SK-N-SH treated with all-trans-retinoic acid at 6 μM for 48 hours (cell line): Measurements from ENCODE around the gene NFKB1.

Source experiments
- CSDC2 ChIP-seq: fragments of 250-450 bp; sonication (Bioruptor Pico); IDR thresholded peaks from 2 replicates; pipeline ENCODE4 v1.5.0; 2020; ENCODE audit warnings: mild to moderate bottlenecking, moderate library complexity
- RARB ChIP-seq: fragments of 250-450 bp; sonication (Bioruptor Pico); IDR thresholded peaks from 2 replicates; pipeline ENCODE4 v1.8.0; 2021; ENCODE audit warnings: mild to moderate bottlenecking, moderate library complexity
- SNAI2 ChIP-seq: fragments of 250-450 bp; sonication (Bioruptor Pico); IDR thresholded peaks from 2 replicates; pipeline ENCODE4 v1.5.0; 2020; ENCODE audit warnings: mild to moderate bottlenecking, moderate library complexity
- TF ChIP-seq, protein P1 (sequence below): fragments of 250-450 bp; sonication (Bioruptor Pico); IDR thresholded peaks from 2 replicates; pipeline ENCODE4 v1.8.0; 2021; ENCODE audit warnings: low read depth, mild to moderate bottlenecking, moderate library complexity, borderline replicate concordance
- TF ChIP-seq, protein P2 (sequence below): fragments of 250-450 bp; sonication (Bioruptor Pico); IDR thresholded peaks from 2 replicates; pipeline ENCODE4 v1.8.0; 2020; ENCODE audit warnings: mild to moderate bottlenecking, moderate library complexity, borderline replicate concordance

DNA sequence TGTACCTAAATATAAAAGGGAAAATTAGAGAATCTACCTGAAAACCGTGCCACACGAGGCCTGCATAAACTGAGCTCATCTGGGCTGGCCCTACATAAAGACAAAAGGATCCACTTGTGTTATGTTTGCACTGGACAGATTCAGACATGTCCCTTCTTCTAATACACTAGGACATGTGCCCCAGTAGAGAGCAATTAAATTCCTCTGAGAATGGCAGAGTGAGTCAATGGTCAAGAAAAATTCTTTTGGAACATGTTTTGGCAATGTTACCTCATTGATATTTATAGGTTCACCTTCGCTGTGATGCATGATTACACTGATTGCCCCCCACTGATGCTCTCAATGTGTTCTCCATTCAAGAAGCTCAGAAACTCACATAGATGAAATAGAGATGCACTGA, 164.4 kb downstream of the NFKB1 start:
- TF ChIP-seq, protein P1, sequence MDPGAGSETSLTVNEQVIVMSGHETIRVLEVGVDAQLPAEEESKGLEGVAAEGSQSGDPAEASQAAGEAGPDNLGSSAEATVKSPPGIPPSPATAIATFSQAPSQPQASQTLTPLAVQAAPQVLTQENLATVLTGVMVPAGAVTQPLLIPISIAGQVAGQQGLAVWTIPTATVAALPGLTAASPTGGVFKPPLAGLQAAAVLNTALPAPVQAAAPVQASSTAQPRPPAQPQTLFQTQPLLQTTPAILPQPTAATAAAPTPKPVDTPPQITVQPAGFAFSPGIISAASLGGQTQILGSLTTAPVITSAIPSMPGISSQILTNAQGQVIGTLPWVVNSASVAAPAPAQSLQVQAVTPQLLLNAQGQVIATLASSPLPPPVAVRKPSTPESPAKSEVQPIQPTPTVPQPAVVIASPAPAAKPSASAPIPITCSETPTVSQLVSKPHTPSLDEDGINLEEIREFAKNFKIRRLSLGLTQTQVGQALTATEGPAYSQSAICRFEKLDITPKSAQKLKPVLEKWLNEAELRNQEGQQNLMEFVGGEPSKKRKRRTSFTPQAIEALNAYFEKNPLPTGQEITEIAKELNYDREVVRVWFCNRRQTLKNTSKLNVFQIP (CRISPR knock-in tag): no peak
- TF ChIP-seq, protein P2, sequence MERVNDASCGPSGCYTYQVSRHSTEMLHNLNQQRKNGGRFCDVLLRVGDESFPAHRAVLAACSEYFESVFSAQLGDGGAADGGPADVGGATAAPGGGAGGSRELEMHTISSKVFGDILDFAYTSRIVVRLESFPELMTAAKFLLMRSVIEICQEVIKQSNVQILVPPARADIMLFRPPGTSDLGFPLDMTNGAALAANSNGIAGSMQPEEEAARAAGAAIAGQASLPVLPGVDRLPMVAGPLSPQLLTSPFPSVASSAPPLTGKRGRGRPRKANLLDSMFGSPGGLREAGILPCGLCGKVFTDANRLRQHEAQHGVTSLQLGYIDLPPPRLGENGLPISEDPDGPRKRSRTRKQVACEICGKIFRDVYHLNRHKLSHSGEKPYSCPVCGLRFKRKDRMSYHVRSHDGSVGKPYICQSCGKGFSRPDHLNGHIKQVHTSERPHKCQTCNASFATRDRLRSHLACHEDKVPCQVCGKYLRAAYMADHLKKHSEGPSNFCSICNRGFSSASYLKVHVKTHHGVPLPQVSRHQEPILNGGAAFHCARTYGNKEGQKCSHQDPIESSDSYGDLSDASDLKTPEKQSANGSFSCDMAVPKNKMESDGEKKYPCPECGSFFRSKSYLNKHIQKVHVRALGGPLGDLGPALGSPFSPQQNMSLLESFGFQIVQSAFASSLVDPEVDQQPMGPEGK: no peak
- TF ChIP-seq SNAI2 (no peak), CSDC2 (CRISPR knock-in tag) (no peak), RARB (CRISPR knock-in tag) (no peak)
